Measurements from ENCODE around the gene NUDT3.

NUDT3 gene

DNA sequence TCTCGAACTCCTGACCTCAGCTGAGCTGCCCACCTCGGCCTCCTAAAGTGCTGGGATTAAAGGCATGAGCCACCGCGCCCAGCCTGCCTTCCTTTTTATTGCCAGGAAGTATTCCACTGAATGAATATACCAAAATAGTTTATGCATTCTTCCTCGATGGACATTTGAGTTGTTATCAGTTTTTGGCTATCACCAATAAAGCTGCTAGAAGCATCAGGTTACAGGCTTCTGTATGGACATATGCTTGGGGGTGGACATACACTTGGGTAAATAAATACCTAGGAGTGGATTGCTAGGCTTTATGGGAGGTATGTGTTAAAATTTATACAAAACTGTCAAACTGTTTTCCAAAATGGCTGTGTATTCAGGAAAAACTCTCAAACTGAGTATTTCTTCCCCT is 43.4 kb upstream of the NUDT3 start:
- no peak for TF ChIP-seq EZH2phosphoT487 (IDR thresholded peaks at IDR 0.05; ENCODE audit: low read length)
- TF ChIP-seq, protein P1, sequence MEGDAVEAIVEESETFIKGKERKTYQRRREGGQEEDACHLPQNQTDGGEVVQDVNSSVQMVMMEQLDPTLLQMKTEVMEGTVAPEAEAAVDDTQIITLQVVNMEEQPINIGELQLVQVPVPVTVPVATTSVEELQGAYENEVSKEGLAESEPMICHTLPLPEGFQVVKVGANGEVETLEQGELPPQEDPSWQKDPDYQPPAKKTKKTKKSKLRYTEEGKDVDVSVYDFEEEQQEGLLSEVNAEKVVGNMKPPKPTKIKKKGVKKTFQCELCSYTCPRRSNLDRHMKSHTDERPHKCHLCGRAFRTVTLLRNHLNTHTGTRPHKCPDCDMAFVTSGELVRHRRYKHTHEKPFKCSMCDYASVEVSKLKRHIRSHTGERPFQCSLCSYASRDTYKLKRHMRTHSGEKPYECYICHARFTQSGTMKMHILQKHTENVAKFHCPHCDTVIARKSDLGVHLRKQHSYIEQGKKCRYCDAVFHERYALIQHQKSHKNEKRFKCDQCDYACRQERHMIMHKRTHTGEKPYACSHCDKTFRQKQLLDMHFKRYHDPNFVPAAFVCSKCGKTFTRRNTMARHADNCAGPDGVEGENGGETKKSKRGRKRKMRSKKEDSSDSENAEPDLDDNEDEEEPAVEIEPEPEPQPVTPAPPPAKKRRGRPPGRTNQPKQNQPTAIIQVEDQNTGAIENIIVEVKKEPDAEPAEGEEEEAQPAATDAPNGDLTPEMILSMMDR (IDR thresholded peaks at IDR 0.05; ENCODE audit: low read length): no peak

DNA sequence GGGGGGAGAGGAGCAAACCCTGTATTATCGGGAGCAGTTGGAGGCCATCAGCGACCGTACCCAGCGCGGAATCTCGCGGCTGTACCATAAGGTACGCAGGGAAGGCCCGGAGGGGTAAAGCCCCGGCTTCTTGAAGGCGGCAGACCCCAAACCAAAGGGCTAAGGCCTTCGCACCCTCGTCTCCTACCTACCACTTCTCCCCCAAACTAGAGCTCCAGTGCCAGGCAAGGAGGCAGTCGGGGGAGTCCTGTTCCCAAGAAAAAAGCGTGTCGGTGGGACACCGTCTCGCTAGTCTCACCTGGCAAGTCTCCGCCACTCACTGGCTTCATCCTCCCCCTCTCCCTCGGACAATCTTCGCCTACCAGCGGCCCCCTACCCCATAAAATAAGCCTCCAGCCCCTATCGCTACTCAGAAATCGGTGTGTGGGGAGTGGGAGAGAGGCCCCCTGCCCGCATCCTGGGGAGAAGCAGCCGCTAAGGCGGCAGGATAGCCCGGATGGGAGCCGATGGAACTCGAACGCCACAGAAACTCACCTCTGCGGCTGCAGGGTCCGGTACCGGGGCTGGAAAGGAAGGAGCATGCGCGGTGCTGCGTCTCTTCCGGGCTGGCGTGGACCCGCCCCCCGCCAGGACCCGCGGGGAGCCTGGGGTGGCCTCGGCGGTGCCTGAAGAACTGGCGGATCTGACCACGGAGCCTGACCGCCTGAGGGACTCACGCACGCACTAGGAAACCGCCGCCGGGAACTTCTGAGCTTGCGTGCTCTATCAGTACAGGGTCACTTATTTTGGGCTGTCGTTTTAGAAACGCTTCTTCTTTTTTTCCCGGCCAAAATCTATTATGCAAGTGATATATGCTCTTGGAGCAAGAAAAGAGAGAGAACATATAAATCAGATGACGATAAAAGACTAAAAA is 33.3 kb upstream of the NUDT3 start, which contains the start of gene RPS10:
RPS10 (minus strand) TSS at position 572 of the 913 bp plus-strand sequence. CDS start 848 bp downstream, outside the sequence.
- H3K9me2 ChIP-seq (replicated peaks; ENCODE audit: insufficient read depth, low read length): no peaks in the 10 kb centered on the region
- TF ChIP-seq EZH2 (optimal IDR thresholded peaks at IDR 0.05; ENCODE audit: low read depth, low read length) (no peak), EZH2phosphoT487 (IDR thresholded peaks at IDR 0.05; ENCODE audit: low read length) (no peak)
- TF ChIP-seq, protein P1 (IDR thresholded peaks at IDR 0.05; ENCODE audit: low read length): no peak

More for the DNA sequence above, 43.4 kb upstream of the NUDT3 start:
- no peaks in the 10 kb centered on the region for H4K20me1 ChIP-seq (ENCODE audit: insufficient read depth, low read length)
- H3F3A ChIP-seq (ENCODE audit: insufficient read depth, low read length): no peaks in the 10 kb centered on the region
- H3K9me2 ChIP-seq (replicated peaks; ENCODE audit: insufficient read depth, low read length): no peaks in the 10 kb centered on the region
- no peak for DNase-seq
- H3K4me1 ChIP-seq (ENCODE audit: low read length): no peaks in the 10 kb centered on the region
- no peaks in the 10 kb centered on the region for H3K36me3 ChIP-seq (replicated peaks; ENCODE audit: insufficient read depth, low read length)
- H3K4me2 ChIP-seq (ENCODE audit: low read depth, low read length): no peak overlapping the region
- H3K9me3 ChIP-seq (replicated peaks; ENCODE audit: insufficient read depth, low read length): no peaks in the 10 kb centered on the region
- no peaks in the 10 kb centered on the region for H3K27me3 ChIP-seq (replicated peaks; ENCODE audit: insufficient read depth, low read length)
- H3K4me3 ChIP-seq (ENCODE audit: low read length): no peak overlapping the region
- H3K9ac ChIP-seq (ENCODE audit: low read length): no peak overlapping the region
- no peak overlapping the region for H3K27ac ChIP-seq (ENCODE audit: low read length)
- no peak overlapping the region for H2AFZ ChIP-seq (ENCODE audit: low read length)
- H3K79me2 ChIP-seq (ENCODE audit: low read length): no peaks in the 10 kb centered on the region

DNA sequence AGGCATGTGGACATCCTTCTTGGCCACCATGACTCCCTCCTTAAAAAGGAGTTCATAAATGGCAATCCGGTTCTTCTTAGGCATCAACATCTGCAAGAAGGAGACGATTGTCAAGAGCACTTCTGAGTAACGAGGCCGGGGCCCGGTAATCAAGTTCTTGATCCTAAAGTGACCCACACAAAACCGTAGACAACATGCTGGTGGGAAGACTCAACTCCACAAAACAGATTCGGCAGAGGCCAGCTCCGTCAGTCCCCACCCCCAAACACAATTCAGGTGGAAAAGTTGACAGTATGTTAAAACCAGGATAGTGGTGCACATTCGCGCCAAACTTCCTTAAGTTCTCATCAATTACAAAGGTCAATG is 32.6 kb upstream of the NUDT3 start:
- H3F3A ChIP-seq (ENCODE audit: insufficient read depth, low read length): no peaks in the 10 kb centered on the region
- H3K27ac ChIP-seq (ENCODE audit: low read length): peak overlapping the region; percentile 38; the same call in 1 of the 2 replicates
- H3K36me3 ChIP-seq (replicated peaks; ENCODE audit: insufficient read depth, low read length): peaks cover 14% of the 10 kb centered on the region; the same call in 1 of the 2 replicates
- H3K4me3 ChIP-seq (ENCODE audit: low read length): peak overlapping the region; percentile 94
- no peak for DNase-seq
- H3K9ac ChIP-seq (ENCODE audit: low read length): peak overlapping the region; percentile 98
- peaks cover 52% of the 10 kb centered on the region for H3K79me2 ChIP-seq (ENCODE audit: low read length)
- peak overlapping the region; percentile 32; the same call in 1 of the 2 replicates for H2AFZ ChIP-seq (ENCODE audit: low read length)
- peak overlapping the region; percentile 82 for H3K4me2 ChIP-seq (ENCODE audit: low read depth, low read length)
- H3K27me3 ChIP-seq (replicated peaks; ENCODE audit: insufficient read depth, low read length): no peaks in the 10 kb centered on the region
- H3K9me2 ChIP-seq (replicated peaks; ENCODE audit: insufficient read depth, low read length): no peaks in the 10 kb centered on the region
- TF ChIP-seq, protein P1 (IDR thresholded peaks at IDR 0.05; ENCODE audit: low read length): no peak
- no peak for TF ChIP-seq EZH2phosphoT487 (IDR thresholded peaks at IDR 0.05; ENCODE audit: low read length)
- no peaks in the 10 kb centered on the region for H3K9me3 ChIP-seq (replicated peaks; ENCODE audit: insufficient read depth, low read length)
- H4K20me1 ChIP-seq (ENCODE audit: insufficient read depth, low read length): peaks cover 3% of the 10 kb centered on the region; the same call in 1 of the 2 replicates
- H3K4me1 ChIP-seq (ENCODE audit: low read length): peaks cover 10% of the 10 kb centered on the region

More for the DNA sequence above, 33.3 kb upstream of the NUDT3 start, which contains the start of gene RPS10:
- Histone ChIP-seq H3K9ac (ENCODE audit: low read length) (peak within 1 kb of the TSS; percentile 98), H3K79me2 (ENCODE audit: low read length) (peaks cover 47% of the 10 kb centered on the region), H3K27ac (ENCODE audit: low read length) (peak within 1 kb of the TSS; percentile 38; the same call in 1 of the 2 replicates), H3K4me1 (ENCODE audit: low read length) (peaks cover 10% of the 10 kb centered on the region), H4K20me1 (ENCODE audit: insufficient read depth, low read length) (peaks cover 3% of the 10 kb centered on the region; the same call in 1 of the 2 replicates), H3K9me3 (replicated peaks; ENCODE audit: insufficient read depth, low read length) (no peaks in the 10 kb centered on the region), H3K4me2 (ENCODE audit: low read depth, low read length) (peak within 1 kb of the TSS; percentile 82), H2AFZ (ENCODE audit: low read length) (peak within 1 kb of the TSS; percentile 57), H3K27me3 (replicated peaks; ENCODE audit: insufficient read depth, low read length) (no peaks in the 10 kb centered on the region), H3K36me3 (replicated peaks; ENCODE audit: insufficient read depth, low read length) (peaks cover 10% of the 10 kb centered on the region; the same call in 1 of the 2 replicates), H3F3A (ENCODE audit: insufficient read depth, low read length) (no peaks in the 10 kb centered on the region), H3K4me3 (ENCODE audit: low read length) (peak within 1 kb of the TSS; percentile 94)
- DNase-seq: peak; percentile 90
